DND-41 (cell line): ENCODE data around the gene SLC25A13.

Experiments
- ATAC-seq: fragments of 200-7000 bp; cut with Tn5 transposase; 3 replicates; pipeline ENCODE4 v1.9.1; 2021; ENCODE audit warnings: low read depth; ENCODE audit not compliant: insufficient read depth
- DNase-seq: peaks from one replicate; pipeline ENCODE4 v3.0.0-alpha.2; 2020
- H2AFZ ChIP-seq: 2 replicates; pipeline ENCODE4 v1.6.0; 2012; ENCODE audit warnings: low read depth, low read length
- H3K27ac ChIP-seq: 2 replicates; pipeline ENCODE4 v1.5.1; 2012; ENCODE audit warnings: low read length, inconsistent platforms
- H3K27me3 ChIP-seq: fragments of 200-600 bp; sonication (generic); 2 replicates; pipeline ENCODE4 v1.6.0; 2012; ENCODE audit warnings: low read length, mild to moderate bottlenecking, inconsistent platforms; ENCODE audit not compliant: insufficient read depth, poor library complexity
- H3K36me3 ChIP-seq: 2 replicates; pipeline ENCODE4 v1.5.1; 2012; ENCODE audit warnings: low read length, inconsistent platforms; ENCODE audit not compliant: insufficient read depth
- H3K4me1 ChIP-seq: 2 replicates; pipeline ENCODE4 v1.5.1; 2012; ENCODE audit warnings: mild to moderate bottlenecking, low read length; ENCODE audit not compliant: insufficient read depth
- H3K4me2 ChIP-seq: 2 replicates; pipeline ENCODE4 v1.6.0; 2012; ENCODE audit warnings: mild to moderate bottlenecking, moderate library complexity, low read length, inconsistent platforms; ENCODE audit not compliant: insufficient read depth
- H3K4me3 ChIP-seq, 2 experiments: fragments of 200-600 bp in 1 of 2; shearing (Covaris generic) in 1 of 2; 2 replicates each; pipeline ENCODE4 v1.5.1; 2012 to 2016; ENCODE audit warnings: inconsistent platforms in 2 of 2, low read length in 2 of 2, mild to moderate bottlenecking in 2 of 2, low read depth in 1 of 2, moderate library complexity in 1 of 2
- H3K79me2 ChIP-seq: 2 replicates; pipeline ENCODE4 v1.6.0; 2012; ENCODE audit warnings: low read length, inconsistent platforms; ENCODE audit not compliant: insufficient read depth
- H3K9ac ChIP-seq: 2 replicates; pipeline ENCODE4 v1.6.0; 2012; ENCODE audit warnings: low read depth, mild to moderate bottlenecking, inconsistent platforms, low read length, moderate library complexity
- H3K9me3 ChIP-seq: 2 replicates; pipeline ENCODE4 v1.5.1; 2012; ENCODE audit warnings: low read length, moderate library complexity, mild to moderate bottlenecking, inconsistent platforms; ENCODE audit not compliant: insufficient read depth, severe bottlenecking
- H4K20me1 ChIP-seq: 2 replicates; pipeline ENCODE4 v1.6.0; 2012; ENCODE audit warnings: low read length; ENCODE audit not compliant: insufficient read depth
- CTCF ChIP-seq: IDR thresholded peaks from 2 replicates; pipeline ENCODE4 v1.5.1; 2012; ENCODE audit warnings: borderline replicate concordance, low read length, moderate library complexity, mild to moderate bottlenecking; ENCODE audit not compliant: poor library complexity, severe bottlenecking; ENCODE audit errors: extremely low read depth
- EZH2 ChIP-seq: IDR thresholded peaks from 3 replicates; pipeline ENCODE4 v1.6.1; 2012; ENCODE audit warnings: borderline replicate concordance, low read depth, mild to moderate bottlenecking, moderate library complexity, low read length, inconsistent platforms; ENCODE audit not compliant: severe bottlenecking

SLC25A13 gene

GRCh38 chr7:96250776-96251361, 71.0 kb downstream of the SLC25A13 start:
- no peak for DNase-seq

GRCh38 chr7:96248405-96248804, 73.5 kb downstream of the SLC25A13 start:
- no peak overlapping the region for H3K9ac ChIP-seq
- no peaks in the 10 kb centered on the region for H3K27me3 ChIP-seq
- H3K4me1 ChIP-seq, result no peaks in the 10 kb centered on the region
- no peaks in the 10 kb centered on the region for H3K79me2 ChIP-seq
- no peaks in the 10 kb centered on the region for H3K9me3 ChIP-seq
- H3K27ac ChIP-seq, result no peak overlapping the region
- no peak overlapping the region for H3K4me2 ChIP-seq
- no peak for DNase-seq
- no peak for TF ChIP-seq EZH2
- TF ChIP-seq CTCF, result no peak
- no peak for ATAC-seq
- no peak overlapping the region for H3K4me3 ChIP-seq
- H3K36me3 ChIP-seq, result no peaks in the 10 kb centered on the region
- no peaks in the 10 kb centered on the region for H4K20me1 ChIP-seq
- no peak overlapping the region for H2AFZ ChIP-seq

More at GRCh38 chr7:96250776-96251361, 71.0 kb downstream of the SLC25A13 start:
- Histone ChIP-seq H3K9ac (no peak overlapping the region), H3K36me3 (no peaks in the 10 kb centered on the region), H3K4me2 (no peak overlapping the region), H2AFZ (no peak overlapping the region), H3K79me2 (no peaks in the 10 kb centered on the region), H3K27me3 (no peaks in the 10 kb centered on the region), H3K4me1 (no peaks in the 10 kb centered on the region), H3K27ac (no peak overlapping the region), H3K4me3 (no peak overlapping the region), H3K9me3 (no peaks in the 10 kb centered on the region), H4K20me1 (no peaks in the 10 kb centered on the region)
- no peak for ATAC-seq
- TF ChIP-seq CTCF (no peak), EZH2 (no peak)

GRCh38 chr7:96246919-96247318, 75.0 kb downstream of the SLC25A13 start:
- H2AFZ ChIP-seq, result no peak overlapping the region
- no peak overlapping the region for H3K4me2 ChIP-seq
- DNase-seq (no peak), ATAC-seq (no peak)
- H3K79me2 ChIP-seq, result no peaks in the 10 kb centered on the region
- no peaks in the 10 kb centered on the region for H3K27me3 ChIP-seq
- no peaks in the 10 kb centered on the region for H3K36me3 ChIP-seq
- H4K20me1 ChIP-seq, result no peaks in the 10 kb centered on the region
- no peak overlapping the region for H3K9ac ChIP-seq
- no peaks in the 10 kb centered on the region for H3K9me3 ChIP-seq
- H3K27ac ChIP-seq, result no peak overlapping the region
- TF ChIP-seq EZH2 (no peak), CTCF (no peak)
- no peaks in the 10 kb centered on the region for H3K4me1 ChIP-seq
- H3K4me3 ChIP-seq, result no peak overlapping the region

GRCh38 chr7:96244992-96245292, 77.0 kb downstream of the SLC25A13 start:
- no peak for DNase-seq
- no peaks in the 10 kb centered on the region for H4K20me1 ChIP-seq
- H3K27me3 ChIP-seq, result no peaks in the 10 kb centered on the region
- H3K27ac ChIP-seq, result no peak overlapping the region
- H3K36me3 ChIP-seq, result no peaks in the 10 kb centered on the region
- H3K4me3 ChIP-seq, result no peak overlapping the region
- H2AFZ ChIP-seq, result no peak overlapping the region
- ATAC-seq, result no peak
- TF ChIP-seq EZH2 (no peak), CTCF (no peak)
- no peak overlapping the region for H3K4me2 ChIP-seq
- H3K9me3 ChIP-seq, result no peaks in the 10 kb centered on the region
- H3K79me2 ChIP-seq, result no peaks in the 10 kb centered on the region
- H3K9ac ChIP-seq, result no peak overlapping the region
- H3K4me1 ChIP-seq, result no peaks in the 10 kb centered on the region
